Gastroesophageal sphincter (tissue), 3 donors: ENCODE data around the gene GALNT5.

Source experiments
- CTCF ChIP-seq, 4 experiments: fragments of 200-600 bp in 2 of 4; fragments of 450-650 bp in 2 of 4; sonication (generic) in 1 of 4; IDR thresholded peaks; one replicate each; pipeline ENCODE4 v1.5.1; 2017 to 2019; ENCODE audit warnings: antibody characterized with exemption in 4 of 4, mild to moderate bottlenecking in 2 of 4, moderate library complexity in 2 of 4
- POLR2A ChIP-seq, 2 donors: fragments of 450-650 bp; IDR thresholded peaks; one replicate each; pipeline ENCODE4 v1.6.1; 2017; ENCODE audit warnings: antibody characterized with exemption in 2 of 2, mild to moderate bottlenecking in 2 of 2, moderate library complexity in 1 of 2

- TF ChIP-seq POLR2A (IDR thresholded peaks at IDR 0.05) (no peak), CTCF (IDR thresholded peaks at IDR 0.05) (no peak)
Observed at GRCh38 chr2:157283468-157283867, 26.0 kb downstream of the GALNT5 start.
